DMS114 treated with DMSO at 0.1 percent for 48 hours (cell line): ENCODE results near the gene HPGDS.
"Not testable (repeated sequence)": the region's sequence is repeated elsewhere in the genome, so short reads cannot be mapped to it uniquely, and the experiment has no call there.

ENCODE experiments used
- DNase-seq: peaks from one replicate; lab custom pipeline; 2025; ENCODE audit not compliant: unreplicated experiment; lab: John Stamatoyannopoulos, UW

HPGDS gene

GRCh38 chr4:94358101-94358500, 15.5 kb upstream of the HPGDS start:
- DNase-seq = no peak

DNA sequence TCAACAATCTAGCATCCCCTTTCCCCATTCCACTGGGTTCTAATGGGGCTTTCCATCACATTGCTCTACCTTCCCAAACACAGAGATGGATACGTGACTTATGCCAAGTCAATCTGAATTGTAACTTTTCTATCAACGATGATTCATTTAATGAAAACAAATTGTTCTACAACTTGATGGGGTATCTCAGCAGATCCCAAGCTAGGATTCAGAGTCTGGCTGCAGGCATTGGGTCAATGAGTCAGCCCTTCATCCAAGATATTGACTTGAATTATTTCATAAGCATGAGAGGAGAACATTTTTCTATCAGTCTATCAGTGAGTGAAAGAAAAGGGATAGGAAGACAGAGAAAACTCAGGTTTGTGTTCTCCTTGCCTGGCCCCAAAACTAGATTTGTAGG, 15.0 kb upstream of the HPGDS start:
- no peak for DNase-seq

DNA sequence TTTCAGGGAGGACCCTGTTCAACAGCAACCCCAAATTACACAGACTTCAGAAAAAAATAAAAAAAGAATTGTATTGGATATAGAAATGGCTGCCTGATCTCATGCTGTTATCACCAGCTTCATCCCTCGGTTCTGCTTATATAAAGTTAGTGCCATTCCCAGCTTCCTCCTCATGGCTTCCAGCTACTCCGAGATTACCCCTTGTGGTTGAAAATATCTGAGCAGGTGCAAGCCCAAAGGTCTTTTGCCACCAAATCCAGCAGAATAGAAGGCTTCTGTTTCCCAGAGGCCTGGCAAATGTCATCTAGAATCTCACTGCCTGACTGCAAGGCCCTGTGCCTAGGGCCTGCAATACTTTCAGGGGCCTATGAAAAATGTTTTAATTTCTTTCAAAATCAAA, 13.8 kb upstream of the HPGDS start:
- no peak for DNase-seq

DNA sequence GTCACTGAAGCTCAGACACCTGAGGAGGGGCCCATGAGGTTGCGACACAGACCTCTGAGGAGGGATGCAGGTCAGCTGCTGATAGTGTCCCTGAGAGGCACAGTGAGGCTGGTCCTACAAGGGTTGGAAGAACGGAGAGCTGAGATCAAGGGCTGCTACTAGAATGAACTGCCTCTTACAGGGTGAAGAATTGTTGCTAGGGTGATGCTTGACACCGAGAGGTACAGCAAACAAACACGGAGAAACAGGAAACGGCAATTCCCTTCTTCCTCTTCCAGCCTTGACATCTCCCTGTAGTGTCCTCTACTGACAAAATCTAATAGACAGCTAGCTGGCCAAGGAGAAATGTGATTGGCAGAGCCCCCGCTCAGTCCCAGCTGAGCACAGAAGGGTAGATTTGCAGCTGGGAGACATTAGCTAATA, 11.8 kb upstream of the HPGDS start:
- no peak for DNase-seq

- no peak for DNase-seq
These were observed 10.4 kb upstream of the HPGDS start for GRCh38 chr4:94352996-94353395.

DNA sequence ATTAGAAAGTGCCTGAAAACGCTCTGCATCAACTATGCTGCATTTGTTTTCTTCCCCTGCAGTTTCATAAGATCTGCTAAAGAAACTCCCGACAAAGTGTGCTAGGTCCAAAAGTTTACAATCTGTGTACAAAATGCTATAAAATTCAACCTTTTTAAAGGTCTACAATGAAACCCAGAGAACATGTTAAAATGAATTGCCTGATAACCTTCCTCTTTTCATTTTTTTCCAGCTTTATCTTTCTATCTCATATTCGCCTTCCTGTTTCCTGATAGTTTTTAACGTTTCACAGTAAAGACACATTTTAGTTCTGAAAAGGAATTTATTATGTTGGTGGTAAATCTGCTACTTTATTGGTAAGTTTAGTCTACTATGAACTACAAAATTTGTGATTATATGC, 9.5 kb upstream of the HPGDS start:
- no peak for DNase-seq

- no peak for DNase-seq
These were observed 8.7 kb upstream of the HPGDS start for GRCh38 chr4:94351319-94351718.

GRCh38 chr4:94350095-94350494, 7.5 kb upstream of the HPGDS start:
- no peak for DNase-seq

DNA sequence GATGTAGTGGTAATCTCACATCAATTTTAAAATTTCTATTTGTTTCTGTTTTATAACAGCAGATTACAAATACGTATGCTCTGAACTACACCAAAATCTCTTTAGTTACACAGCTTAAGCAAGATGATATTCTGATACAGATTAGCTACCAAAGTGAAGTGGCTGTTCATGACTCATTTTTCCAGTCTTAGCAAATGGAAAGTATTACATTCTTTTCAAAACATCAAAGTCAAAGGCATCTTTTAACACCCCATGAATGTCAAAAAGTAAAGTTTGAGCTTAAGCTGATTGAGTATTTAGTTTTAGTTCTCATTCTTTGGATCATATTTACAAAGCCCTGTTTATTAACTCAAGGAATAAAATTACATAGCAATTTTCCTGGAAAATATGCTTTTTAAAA, 6.6 kb upstream of the HPGDS start:
- DNase-seq = no peak

DNA sequence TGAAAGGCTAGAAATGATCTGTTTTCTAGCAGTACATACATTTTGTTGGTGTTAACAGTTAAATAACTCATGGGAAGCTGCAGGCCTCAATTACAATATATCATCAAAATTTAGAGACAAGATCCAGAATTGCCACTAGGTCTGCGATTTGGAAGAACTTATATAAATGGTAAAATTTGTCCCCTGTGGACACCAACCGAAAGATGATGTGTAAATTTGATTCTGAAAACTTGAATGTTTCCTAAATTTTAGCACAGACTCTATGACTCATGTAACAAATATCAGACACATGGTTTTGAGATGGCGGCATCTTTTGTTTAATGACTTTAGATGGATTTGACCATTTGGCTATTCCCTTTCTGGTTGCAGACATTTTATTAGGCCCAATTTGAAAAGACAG, 6.0 kb upstream of the HPGDS start:
- DNase-seq = no peak

DNA sequence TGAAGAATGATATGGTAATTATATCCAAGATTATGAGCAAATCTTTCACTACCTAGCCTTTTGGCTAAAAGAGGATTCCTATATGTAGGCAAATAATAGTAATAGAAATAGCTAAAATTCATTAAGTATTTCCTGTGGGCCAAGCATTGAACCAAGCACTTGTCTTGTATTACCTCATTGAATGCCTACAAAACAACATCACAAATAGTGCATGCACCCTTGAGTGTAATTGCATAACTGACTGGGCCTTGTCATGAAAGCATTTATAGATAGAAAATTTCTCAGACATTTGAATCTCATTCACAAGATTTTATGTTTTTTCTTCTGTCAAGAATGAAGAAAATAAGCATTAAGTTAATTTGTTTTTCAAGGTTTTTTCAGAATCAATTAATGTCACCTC, 3.9 kb upstream of the HPGDS start:
- DNase-seq = no peak

DNA sequence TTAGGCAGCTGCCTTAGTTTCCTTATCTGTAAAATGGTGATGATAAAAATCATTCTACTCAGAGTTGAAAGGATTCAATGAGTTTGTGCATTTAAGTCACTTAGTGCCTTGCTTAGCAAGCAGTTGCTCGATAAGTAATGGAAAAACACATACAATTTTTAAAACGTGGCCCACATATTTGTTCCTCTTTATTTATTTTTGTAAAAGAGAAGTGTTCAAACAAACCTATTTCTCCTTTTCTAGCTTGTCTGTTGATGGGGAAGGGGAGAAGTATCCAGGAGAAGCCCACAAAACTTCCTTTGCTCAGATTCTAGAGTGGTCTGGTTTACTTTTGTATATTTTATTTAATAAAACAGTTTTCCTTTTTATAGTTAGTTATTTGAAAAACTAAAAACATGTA, 3.3 kb upstream of the HPGDS start:
- no peak for DNase-seq

DNA sequence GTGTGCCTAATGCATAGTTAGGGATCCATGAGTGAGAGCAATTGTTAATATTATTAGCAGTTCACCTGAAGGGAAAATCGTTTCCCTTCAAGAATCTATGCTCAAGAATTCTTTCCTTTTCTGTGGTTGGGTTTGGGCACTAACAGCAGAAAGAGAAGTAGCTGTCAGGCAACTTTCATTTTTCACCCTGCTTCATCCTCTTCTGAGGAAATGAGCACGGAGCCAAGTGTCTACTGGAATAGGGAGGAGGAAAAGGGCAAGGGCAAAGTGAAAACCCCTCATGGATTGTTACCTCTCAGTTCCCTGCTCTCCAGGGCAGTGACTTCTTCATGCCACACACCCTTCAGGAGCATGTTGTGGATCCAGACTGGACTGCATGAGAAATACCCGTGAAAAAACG, 2.6 kb upstream of the HPGDS start:
- no peak for DNase-seq

GRCh38 chr4:94344457-94344856, 1.8 kb upstream of the HPGDS start:
- no peak for DNase-seq

DNA sequence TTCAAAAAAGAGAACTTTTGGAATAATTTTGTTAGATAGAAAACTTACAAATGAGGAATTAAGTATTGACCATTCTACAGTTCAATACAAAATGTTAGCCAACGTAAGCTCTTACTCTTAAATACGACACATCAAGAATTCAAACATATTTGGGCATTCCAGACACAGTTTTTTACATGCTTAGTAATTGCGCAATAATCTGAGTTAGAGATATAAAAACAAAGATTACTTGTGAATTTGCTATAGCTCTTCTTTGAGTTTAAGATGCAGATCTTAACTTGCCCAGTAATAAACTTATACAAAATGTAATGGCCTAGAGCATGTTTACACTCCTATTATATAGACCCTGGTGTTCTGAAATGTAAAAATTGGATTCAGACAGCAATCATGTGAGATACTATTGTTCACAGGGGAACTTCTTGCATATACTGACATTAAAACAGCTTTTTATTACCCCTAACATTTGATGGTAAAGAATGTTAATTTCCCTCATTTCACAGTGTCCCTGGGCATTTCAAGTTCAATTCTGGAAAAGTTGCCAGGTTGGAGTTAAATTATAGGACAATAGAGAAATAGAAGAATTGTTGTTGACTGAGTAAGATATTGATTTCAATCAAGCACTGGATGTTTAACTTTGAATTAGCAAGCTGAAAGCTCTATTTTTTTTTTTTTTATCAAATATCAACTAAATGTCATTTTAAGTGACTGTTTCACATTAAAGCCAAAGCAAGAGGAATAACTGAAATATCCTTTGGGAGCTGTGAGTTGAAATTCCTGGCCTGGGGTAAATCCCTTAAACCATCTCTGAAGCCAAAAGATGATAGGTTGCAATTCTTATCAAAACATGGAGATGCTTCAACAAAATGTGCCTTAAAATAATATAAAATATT, 910 bp downstream of the HPGDS start:
- no peak for DNase-seq

DNA sequence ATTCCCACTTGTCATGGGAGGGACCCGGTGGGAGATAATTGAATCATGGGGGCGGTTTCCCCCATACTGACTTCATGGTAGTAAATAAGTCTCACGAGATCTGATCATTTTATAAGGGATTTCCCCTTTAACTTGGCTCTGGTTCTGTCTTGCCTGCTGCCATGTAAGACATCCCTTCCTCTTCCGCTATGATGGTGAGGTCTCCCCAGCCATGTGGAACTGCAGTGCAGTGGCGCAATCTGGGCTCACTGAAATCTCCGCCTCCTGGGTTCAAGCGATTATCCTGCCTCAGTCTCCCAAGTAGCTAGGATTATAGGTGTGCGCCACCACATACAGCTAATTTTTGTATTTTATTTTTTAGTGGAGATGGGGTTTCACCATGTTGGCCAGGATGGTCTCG, 2.9 kb downstream of the HPGDS start:
- DNase-seq = no peak

DNA sequence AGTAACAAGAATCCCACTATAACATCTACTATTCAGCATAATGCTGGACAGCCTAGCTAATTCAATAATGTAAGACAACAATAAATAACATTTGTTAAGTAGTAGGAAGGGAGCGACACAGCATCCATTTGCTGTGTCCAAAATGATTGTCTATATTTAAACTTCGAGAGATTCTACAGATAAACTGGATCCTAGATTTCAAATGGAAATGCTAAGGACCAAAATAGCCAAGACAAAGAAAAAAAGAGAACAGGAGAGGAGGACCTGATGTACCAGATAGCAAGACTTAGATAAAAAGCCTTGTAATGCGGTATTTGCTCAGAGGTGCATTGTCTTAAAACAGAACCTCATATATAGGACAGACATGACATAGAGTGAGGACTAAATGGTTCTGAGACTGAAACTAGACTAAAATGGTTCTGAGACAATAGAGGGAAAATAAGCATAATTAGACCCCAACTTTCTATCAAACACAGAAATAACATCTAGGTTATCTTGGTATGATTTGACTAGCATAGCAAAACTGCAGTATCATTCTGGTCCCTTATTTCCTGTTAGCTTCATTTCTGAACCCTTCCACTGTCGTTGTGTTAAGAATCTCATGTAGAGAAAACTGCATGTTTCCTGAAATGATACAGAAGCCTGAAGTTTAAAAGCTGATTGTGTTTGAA, 3.8 kb downstream of the HPGDS start:
- DNase-seq = no peak

DNA sequence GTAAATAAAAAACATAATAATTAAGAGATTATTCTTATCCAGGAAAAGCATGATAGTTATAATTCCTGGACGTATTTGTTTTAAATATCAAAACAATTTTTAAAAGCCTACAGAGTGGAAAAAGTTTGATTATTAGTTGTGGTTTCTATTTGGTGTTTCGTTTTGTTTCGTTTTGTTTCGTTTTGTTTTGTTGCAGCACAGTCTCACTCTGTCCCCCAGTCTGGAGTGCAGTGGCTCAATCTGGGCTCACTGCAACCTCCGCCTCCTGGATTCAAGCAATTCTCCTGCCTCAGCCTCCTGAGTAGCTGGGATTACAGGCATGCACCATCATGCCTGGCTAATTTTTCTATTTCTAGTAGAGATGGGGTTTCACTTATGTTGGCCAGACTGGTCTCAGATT, 5.8 kb downstream of the HPGDS start:
- not testable (repeated sequence) for DNase-seq

DNA sequence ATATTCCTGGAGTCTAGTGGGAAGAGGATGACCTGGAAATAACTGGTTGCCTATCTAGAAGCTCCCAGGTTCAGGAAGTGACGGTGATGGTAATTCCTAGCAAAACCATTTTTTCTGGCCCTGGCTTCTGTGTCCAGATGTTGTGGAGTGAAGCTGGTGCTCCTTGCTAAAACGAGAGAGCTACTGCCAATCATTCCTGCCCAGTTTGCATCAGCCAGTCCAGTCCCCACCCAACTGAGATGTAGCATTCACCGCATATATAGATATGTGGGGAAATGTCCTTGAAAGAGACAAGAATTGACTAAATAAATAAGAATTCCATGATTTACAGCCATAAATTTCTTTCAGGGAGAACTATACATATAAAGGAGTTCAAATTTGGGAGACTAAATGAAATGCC, 6.3 kb downstream of the HPGDS start:
- no peak for DNase-seq

DNA sequence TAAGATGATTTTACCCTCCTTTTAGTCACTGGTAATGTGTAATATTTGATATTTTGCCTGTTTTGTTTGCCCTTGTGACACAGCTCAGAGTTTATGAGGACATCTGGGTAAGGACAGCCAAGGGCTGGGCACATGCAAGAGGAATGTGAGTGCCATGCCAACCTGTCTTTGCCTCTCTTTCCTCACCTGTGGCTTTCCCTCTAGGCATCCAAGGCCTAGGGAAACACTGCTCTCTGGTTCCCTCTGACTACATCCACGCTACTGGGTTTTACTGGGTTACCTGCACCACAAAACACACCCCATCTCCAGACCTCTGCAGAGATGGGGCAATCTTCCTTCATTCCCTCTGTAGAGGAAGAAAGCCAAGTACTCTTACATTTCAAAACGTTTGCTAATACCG, 7.7 kb downstream of the HPGDS start:
- DNase-seq = no peak

DNA sequence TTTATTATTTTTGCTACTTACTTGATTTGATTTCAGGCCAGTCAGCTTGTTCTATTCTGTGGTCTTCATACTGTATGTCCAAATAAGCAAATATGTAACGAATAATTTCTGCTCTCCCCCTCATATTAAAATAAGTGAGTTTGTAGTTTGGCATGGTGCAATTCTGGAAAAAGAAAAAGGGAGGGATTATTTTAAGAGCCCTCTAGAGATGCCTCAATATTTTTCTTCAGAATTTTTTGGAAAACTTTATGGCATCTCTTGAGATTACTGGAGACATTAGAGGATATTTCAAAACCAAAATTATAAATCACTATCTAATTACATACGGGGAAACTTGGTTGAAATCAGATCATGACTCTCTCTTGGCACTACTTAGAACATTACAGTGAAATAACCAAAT, 8.2 kb downstream of the HPGDS start:
- DNase-seq = no peak

DNA sequence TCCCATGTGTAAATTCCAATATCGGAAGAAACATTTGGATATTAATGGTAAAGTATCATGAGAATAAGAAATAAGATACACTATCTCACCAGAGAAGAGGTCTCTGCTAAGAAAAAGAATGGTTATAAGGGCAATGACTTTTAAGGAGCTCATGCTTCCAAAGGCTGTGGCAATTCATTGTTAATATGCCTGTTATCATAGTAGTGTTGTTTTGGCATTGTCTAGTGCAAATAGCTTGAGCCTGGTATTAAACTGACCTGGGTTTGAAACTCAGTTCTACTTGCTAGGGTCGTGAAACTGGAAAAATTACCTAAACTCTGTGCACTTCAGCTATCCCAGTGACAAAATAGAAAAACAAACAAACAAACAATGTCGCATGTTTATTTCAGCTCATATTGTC, 8.8 kb downstream of the HPGDS start:
- no peak for DNase-seq
